SK-N-SH (cell line): ENCODE measurements around the gene SLC25A51.

ENCODE experiments used
- CTCF ChIP-seq: fragments of 200-600 bp; sonication (generic); IDR thresholded peaks from 2 replicates; pipeline ENCODE4 v1.6.1; 2017; ENCODE audit warnings: antibody characterized with exemption, mild to moderate bottlenecking, moderate library complexity
- EZH2phosphoT487 ChIP-seq: fragments of 200-600 bp; sonication (generic); IDR thresholded peaks from 2 replicates; pipeline ENCODE4 v1.6.1; 2017; ENCODE audit warnings: low read depth, mixed run types, mild to moderate bottlenecking, antibody characterized with exemption, moderate library complexity, borderline replicate concordance
- GABPA ChIP-seq: IDR thresholded peaks from 2 replicates; pipeline ENCODE4 v1.4.0; 2012; ENCODE audit warnings: low read depth, mild to moderate bottlenecking
- NRF1 ChIP-seq: IDR thresholded peaks from 2 replicates; pipeline ENCODE4 v1.6.1; 2012; ENCODE audit warnings: low read depth, mild to moderate bottlenecking, low read length
- POLR2AphosphoS5 ChIP-seq: IDR thresholded peaks from 2 replicates; pipeline ENCODE4 v1.6.1; 2012; ENCODE audit warnings: low read depth, low read length
- RAD21 ChIP-seq: IDR thresholded peaks from 2 replicates; pipeline ENCODE4 v1.6.1; 2012; ENCODE audit warnings: mild to moderate bottlenecking, low read length
- TAF1 ChIP-seq: IDR thresholded peaks from 2 replicates; pipeline ENCODE4 v1.6.1; 2012; ENCODE audit warnings: low read depth, mild to moderate bottlenecking, low read length, moderate library complexity, borderline replicate concordance
- TCF12 ChIP-seq: IDR thresholded peaks from 2 replicates; pipeline ENCODE4 v1.4.0; 2012
- YY1 ChIP-seq: IDR thresholded peaks from 2 replicates; pipeline ENCODE4 v1.4.0; 2012; ENCODE audit warnings: low read depth, mild to moderate bottlenecking
- TF ChIP-seq, protein P1 (sequence below): IDR thresholded peaks from 2 replicates; pipeline ENCODE4 v1.4.0; 2012; ENCODE audit warnings: low read depth, borderline replicate concordance

- no peak for TF ChIP-seq POLR2AphosphoS5
- TF ChIP-seq GABPA = no peak
- TF ChIP-seq CTCF = no peak
- no peak for TF ChIP-seq NRF1
- no peak for TF ChIP-seq TAF1
- TF ChIP-seq TCF12 = no peak
- TF ChIP-seq, protein P1, sequence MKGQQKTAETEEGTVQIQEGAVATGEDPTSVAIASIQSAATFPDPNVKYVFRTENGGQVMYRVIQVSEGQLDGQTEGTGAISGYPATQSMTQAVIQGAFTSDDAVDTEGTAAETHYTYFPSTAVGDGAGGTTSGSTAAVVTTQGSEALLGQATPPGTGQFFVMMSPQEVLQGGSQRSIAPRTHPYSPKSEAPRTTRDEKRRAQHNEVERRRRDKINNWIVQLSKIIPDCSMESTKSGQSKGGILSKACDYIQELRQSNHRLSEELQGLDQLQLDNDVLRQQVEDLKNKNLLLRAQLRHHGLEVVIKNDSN = no peak
- TF ChIP-seq RAD21 = no peak
- TF ChIP-seq YY1 = no peak
- no peak for TF ChIP-seq EZH2phosphoT487
Observed at GRCh38 chr9:37917801-37918664, 14.1 kb upstream of the SLC25A51 start.
